Ascending aorta (tissue), 2 donors: ENCODE measurements around the gene ENDOV. TPM values are rescaled to one million over a fixed set of nuclear protein-coding genes. Genes with fewer than 3 reads are reported as not detected.

Experiments
- DNase-seq, 2 donors: peaks; one replicate each; pipeline ENCODE4 v3.0.0-alpha.2; 2019; ENCODE audit warnings: low spot score in 2 of 2
- H3K27ac ChIP-seq, 2 donors: fragments of 200-600 bp; sonication (generic); one replicate each; pipeline ENCODE4 v1.5.1; 2016 to 2017; ENCODE audit warnings: mild to moderate bottlenecking in 1 of 2
- H3K27me3 ChIP-seq: fragments of 200-600 bp; sonication (generic); one replicate; pipeline ENCODE4 v1.5.1; 2017
- H3K36me3 ChIP-seq, 2 donors: fragments of 200-600 bp; sonication (generic); one replicate each; pipeline ENCODE4 v1.5.1; 2016
- H3K4me1 ChIP-seq, 2 donors: fragments of 200-600 bp; sonication (generic); one replicate each; pipeline ENCODE4 v1.5.1; 2016 to 2017; ENCODE audit warnings: mild to moderate bottlenecking in 1 of 2
- H3K4me3 ChIP-seq, 2 donors: fragments of 200-600 bp; sonication (generic); one replicate each; pipeline ENCODE4 v1.5.1; 2016 to 2017; ENCODE audit warnings: mild to moderate bottlenecking in 1 of 2
- H3K9me3 ChIP-seq, 2 donors: fragments of 200-600 bp; sonication (generic); one replicate each; pipeline ENCODE4 v1.5.1; 2016
- CTCF ChIP-seq, 3 experiments: fragments of 200-600 bp in 2 of 3; fragments of 450-650 bp in 1 of 3; sonication (generic) in 2 of 3; IDR thresholded peaks; one replicate each; pipeline ENCODE4 v1.5.1; 2016 to 2019; ENCODE audit warnings: antibody characterized with exemption in 3 of 3, mild to moderate bottlenecking in 1 of 3, moderate library complexity in 1 of 3
- intact Hi-C: fragments of 100-400 bp; cut with DNase I; formaldehyde crosslinking; loops from one replicate; pipeline ENCODE4 v1.15.1; 2023
- total RNA-seq: library from RNA; depleted of rRNA; stranded (reverse); fragments of >200 nt; gene quantifications from one replicate; pipeline ENCODE4 v1.1.0, GENCODE V29; 2016

Gene ENDOV
- total RNA-seq, 1 donor from 2014 or later: 18.0 TPM

- Histone ChIP-seq H3K27ac (no peak overlapping the region), H3K4me3 (no peak overlapping the region), H3K36me3 (no peaks in the 10 kb centered on the region), H3K4me1 (peaks cover 4 to 20% of the 10 kb centered on the region in 2 donors), H3K9me3 (no peaks in the 10 kb centered on the region), H3K27me3 (no peaks in the 10 kb centered on the region)
- no peak for DNase-seq
- intact Hi-C loops: loop anchor here (5.0 to 10.0 kb wide), 4 partner anchors 126 to 676 kb away; partner anchors contain the start of genes CHMP6, EIF4A3 and RPTOR
- TF ChIP-seq CTCF (IDR thresholded peaks at IDR 0.05): no peak
Measured at GRCh38 chr17:80418589-80418988, 3.6 kb downstream of the ENDOV start.

GRCh38 chr17:80419255-80419654 lies 4.3 kb downstream of the ENDOV start:
- DNase-seq: no peak
- Histone ChIP-seq H3K4me3 (no peak overlapping the region), H3K27ac (no peak overlapping the region), H3K36me3 (no peaks in the 10 kb centered on the region), H3K9me3 (no peaks in the 10 kb centered on the region), H3K27me3 (no peaks in the 10 kb centered on the region), H3K4me1 (peaks cover 4 to 18% of the 10 kb centered on the region in 2 donors)
- no peak for TF ChIP-seq CTCF (IDR thresholded peaks at IDR 0.05)
- intact Hi-C loops: loop anchor here (5.0 to 10.0 kb wide), 4 partner anchors 126 to 676 kb away; partner anchors contain the start of genes CHMP6, EIF4A3 and RPTOR

- no peaks in the 10 kb centered on the region for H3K27me3 ChIP-seq
- no peaks in the 10 kb centered on the region for H3K9me3 ChIP-seq
- TF ChIP-seq CTCF (IDR thresholded peaks at IDR 0.05): no peak
- no peak for DNase-seq
- H3K27ac ChIP-seq: no peak overlapping the region
- intact Hi-C loops: loop anchor here (10.0 kb wide), 1 partner anchor 443 kb away; no protein-coding TSS in a partner anchor
- peaks cover 0 to 5% of the 10 kb centered on the region in 2 donors for H3K36me3 ChIP-seq
- H3K4me3 ChIP-seq: no peak overlapping the region
- H3K4me1 ChIP-seq: peaks cover 0 to 7% of the 10 kb centered on the region in 2 donors
Measured at GRCh38 chr17:80421381-80422090, 6.6 kb downstream of the ENDOV start.

- H3K36me3 ChIP-seq: peaks cover 0 to 5% of the 10 kb centered on the region in 2 donors
- H3K27ac ChIP-seq: no peak overlapping the region
- no peaks in the 10 kb centered on the region for H3K9me3 ChIP-seq
- peaks cover 0 to 5% of the 10 kb centered on the region in 2 donors for H3K4me1 ChIP-seq
- intact Hi-C loops: loop anchor here (10.0 kb wide), 1 partner anchor 443 kb away; no protein-coding TSS in a partner anchor
- no peak for TF ChIP-seq CTCF (IDR thresholded peaks at IDR 0.05)
- H3K4me3 ChIP-seq: no peak overlapping the region
- H3K27me3 ChIP-seq: no peaks in the 10 kb centered on the region
- no peak for DNase-seq
Measured at GRCh38 chr17:80422276-80422675, 7.3 kb downstream of the ENDOV start.

- Histone ChIP-seq H3K4me1 (peaks cover 0 to 5% of the 10 kb centered on the region in 2 donors), H3K4me3 (no peak overlapping the region), H3K27me3 (no peaks in the 10 kb centered on the region), H3K27ac (no peak overlapping the region), H3K9me3 (no peaks in the 10 kb centered on the region), H3K36me3 (peaks cover 0 to 7% of the 10 kb centered on the region in 2 donors)
- no peak for TF ChIP-seq CTCF (IDR thresholded peaks at IDR 0.05)
- intact Hi-C loops: loop anchor here (10.0 kb wide), 1 partner anchor 442 kb away; no protein-coding TSS in a partner anchor
- no peak for DNase-seq
Measured at GRCh38 chr17:80422981-80423380, 8.0 kb downstream of the ENDOV start.
